GM10266 (cell line): Measurements from ENCODE around the gene ELMO3.
A peak's percentile ranks its signal among the peaks of the same experiment; 100 is the strongest.

Source experiments
- DNase-seq: peaks from one replicate; pipeline ENCODE4 v3.0.0; 2012; ENCODE audit errors: extremely low spot score
- TF ChIP-seq, protein P1 (sequence below): IDR thresholded peaks from 2 replicates; pipeline ENCODE4 v1.5.1; 2012; ENCODE audit warnings: mild to moderate bottlenecking, low read depth; ENCODE audit not compliant: control insufficient read depth, insufficient read depth; ENCODE audit errors: missing control alignments

The ELMO3 gene

DNA sequence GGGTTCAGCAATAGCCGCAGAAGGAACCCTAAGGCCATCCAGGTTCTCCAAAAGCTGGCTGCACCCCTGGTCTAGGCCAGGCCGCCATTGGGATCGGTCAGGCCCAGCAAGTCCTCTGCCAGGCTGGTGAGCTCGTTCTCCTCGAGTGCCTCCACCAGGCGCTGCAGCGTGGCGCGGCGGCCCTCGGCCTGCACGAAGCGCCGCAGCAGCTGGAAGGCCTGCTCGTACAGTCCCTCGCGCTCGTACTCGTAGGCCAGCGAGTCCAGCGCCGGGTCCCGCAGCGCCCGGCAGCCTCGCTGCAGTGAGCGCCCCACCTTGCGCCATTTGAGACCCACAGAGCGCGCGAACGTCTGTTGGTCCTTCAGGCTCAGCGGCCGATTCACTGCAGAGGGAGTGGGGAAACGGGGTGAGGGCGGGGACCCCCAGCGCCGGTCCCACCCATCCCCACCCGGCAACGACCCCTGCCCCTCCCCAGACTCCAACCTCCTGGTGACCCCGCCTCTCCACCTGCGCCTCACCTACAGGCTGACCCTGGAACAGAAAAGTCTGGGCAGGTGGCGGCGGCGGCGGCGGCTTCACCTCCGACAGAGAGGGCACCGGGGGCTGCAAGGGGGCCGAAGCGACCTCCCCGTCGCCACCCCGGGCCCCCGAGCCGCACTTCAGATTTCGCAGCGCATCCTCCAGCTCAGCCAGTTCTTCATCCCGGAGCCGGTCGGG lies 44.2 kb upstream of the ELMO3 start:
- TF ChIP-seq, protein P1, sequence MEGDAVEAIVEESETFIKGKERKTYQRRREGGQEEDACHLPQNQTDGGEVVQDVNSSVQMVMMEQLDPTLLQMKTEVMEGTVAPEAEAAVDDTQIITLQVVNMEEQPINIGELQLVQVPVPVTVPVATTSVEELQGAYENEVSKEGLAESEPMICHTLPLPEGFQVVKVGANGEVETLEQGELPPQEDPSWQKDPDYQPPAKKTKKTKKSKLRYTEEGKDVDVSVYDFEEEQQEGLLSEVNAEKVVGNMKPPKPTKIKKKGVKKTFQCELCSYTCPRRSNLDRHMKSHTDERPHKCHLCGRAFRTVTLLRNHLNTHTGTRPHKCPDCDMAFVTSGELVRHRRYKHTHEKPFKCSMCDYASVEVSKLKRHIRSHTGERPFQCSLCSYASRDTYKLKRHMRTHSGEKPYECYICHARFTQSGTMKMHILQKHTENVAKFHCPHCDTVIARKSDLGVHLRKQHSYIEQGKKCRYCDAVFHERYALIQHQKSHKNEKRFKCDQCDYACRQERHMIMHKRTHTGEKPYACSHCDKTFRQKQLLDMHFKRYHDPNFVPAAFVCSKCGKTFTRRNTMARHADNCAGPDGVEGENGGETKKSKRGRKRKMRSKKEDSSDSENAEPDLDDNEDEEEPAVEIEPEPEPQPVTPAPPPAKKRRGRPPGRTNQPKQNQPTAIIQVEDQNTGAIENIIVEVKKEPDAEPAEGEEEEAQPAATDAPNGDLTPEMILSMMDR, result no peak
- DNase-seq, result no peak

DNA sequence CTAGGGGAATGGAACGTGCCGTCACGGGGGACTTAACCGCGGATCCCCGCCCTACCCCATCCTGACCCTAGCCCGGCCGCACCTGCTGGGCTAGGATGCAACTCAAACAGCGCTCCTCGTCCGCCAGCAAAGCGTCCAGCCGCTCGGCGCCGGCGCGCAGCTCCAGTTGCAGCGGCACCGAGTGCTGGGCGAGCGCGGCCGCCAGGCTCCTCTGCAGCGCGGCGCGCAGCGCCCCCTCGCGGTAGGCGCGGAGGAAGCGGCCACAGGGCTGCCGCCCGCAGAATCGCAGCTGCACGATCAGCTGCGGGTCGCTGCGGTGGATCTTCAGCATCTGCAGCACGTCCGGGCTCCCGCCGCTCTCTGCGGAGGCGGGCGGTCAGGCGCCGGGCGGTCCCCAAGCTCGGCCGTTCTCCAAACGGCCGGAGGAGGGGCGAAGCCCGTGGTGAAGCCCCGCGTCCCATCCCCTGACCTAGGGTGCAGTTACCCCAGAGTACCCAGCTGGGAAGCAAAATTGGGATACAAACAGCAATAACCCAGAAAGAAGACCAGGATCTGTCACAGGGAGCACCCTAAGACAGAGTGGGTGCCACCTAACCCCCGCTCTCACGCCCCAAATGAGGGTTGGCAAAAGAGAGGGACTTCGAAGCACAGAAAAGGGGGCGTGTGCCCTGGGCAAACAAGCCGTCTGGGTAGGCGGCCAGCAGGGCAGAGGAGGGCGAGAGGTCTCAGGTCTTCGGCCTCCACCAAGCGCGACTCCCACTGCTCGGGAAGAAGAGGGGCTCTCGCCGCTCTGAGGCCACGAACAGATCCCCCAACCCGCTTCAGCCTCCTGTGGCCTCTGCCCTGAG lies 43.4 kb upstream of the ELMO3 start:
- TF ChIP-seq, protein P1, result peak; percentile 96
- DNase-seq, result peak; percentile 94

DNA sequence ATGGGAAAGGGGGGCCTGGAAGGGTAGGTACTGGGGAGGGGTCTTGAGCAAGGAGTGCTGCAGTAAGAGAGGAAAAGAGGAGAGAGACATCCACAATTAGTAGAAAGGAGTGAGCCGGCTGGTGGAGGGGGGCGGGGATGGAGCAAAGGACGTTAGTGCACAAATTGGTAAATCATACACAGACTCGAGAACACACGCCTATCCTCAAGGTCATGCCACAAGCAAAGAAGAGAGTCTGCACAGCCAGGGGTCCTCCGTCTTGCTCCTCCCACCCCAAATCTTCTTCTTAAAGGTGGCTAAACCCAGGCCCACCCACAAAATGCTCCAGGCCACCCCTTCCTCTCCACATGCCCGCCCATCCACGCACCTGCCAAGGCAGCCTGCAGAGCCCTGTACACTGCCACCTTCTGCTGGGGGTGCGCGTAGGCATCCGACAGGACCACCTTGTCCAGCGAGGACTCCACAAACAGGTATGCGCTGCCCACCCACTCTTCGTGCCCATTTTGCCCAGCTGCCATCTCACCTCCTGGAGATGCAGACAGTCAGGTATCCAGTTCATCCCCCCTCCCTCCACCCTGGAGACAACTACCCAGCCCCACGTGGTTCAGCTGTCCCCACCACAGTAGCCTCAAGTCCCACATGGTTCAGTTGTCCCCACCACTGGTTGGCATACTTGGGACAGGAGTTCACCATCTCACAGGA lies 42.6 kb upstream of the ELMO3 start:
- TF ChIP-seq, protein P1, result no peak
- DNase-seq, result no peak

DNA sequence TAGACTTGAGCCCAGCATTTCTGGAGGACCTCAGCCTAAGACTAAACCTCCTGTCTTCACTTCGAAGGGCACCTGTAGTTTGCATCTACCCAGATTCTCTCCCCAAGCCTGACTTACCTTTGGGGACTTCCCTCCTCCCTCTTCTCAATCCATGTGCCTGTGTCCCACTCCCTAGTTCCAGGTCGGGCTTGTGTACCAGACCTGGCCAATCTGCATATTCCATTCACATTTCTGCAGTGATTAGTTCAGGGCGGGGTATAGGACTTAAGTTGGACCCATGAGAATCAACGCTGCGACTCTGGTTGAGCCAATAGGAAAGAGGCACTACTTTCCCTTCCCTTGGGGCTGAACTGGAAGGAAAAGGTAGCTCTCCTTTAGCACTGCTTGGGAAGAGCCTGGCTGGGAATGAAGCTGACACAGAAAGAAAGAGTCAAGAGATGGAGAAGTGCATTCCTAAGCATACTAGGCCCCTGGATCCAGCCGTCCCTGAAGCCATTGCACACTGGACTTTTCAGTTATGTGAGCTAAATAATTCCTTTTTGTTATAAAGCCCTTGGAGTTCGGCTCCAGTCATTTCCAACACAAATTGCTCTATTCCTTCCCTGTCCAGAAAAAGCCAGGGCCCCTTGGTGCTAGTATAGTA lies 41.7 kb upstream of the ELMO3 start:
- DNase-seq, result no peak
- TF ChIP-seq, protein P1, result no peak

DNA sequence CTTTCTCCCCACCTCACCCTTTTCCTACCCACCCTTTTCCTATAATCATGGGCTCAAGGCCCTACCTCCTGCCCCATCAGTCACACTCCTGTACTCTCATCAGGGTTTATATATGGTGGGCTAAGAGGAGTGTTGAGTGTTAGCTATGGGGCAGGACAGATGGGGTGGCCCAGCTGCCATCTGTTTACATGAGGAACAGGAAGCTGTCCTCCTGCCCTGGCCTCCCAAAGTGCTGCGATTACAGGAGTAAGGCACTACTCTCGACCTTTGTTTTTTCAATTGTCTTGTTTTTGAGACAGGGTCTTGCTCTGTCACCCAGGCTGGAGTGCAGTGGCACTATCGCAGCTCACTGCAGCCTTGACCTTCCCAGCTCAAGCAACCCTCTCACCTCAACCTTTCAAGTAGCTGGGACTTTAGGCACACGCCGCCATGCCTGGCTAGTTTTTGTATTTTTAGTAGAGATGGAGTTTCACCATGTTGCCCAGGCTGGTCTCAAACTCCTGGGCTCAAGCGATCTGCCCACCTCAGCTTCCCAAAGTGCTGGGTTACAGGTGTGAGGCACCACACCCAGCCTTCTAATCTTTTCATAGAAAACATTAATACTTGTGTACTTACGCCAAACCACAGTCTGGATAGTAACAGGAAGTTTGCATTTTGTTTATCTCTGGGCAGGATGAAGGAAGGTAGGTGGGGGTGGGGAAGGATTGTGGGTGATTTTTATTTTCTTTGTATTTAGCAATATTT lies 40.9 kb upstream of the ELMO3 start:
- no peak for DNase-seq
- TF ChIP-seq, protein P1, result no peak
